HepG2 (cell line): ENCODE results near the gene HID1. TPM values are rescaled to one million over a fixed set of nuclear protein-coding genes. Genes with fewer than 3 reads are reported as not detected.

Experiments used
- ATF3 ChIP-seq: sonication (generic); formaldehyde crosslinking; IDR thresholded peaks from 2 replicates; pipeline ENCODE4 v1.4.0; 2020; ENCODE audit warnings: missing genetic modification reagents
- CHCHD3 ChIP-seq: sonication (generic); formaldehyde crosslinking; IDR thresholded peaks from 2 replicates; pipeline ENCODE4 v1.8.0; 2022; ENCODE audit warnings: mild to moderate bottlenecking, missing genetic modification reagents, moderate library complexity
- DR1 ChIP-seq: sonication (generic); formaldehyde crosslinking; IDR thresholded peaks from 2 replicates; pipeline ENCODE4 v1.8.0; 2021; ENCODE audit warnings: mild to moderate bottlenecking, missing genetic modification reagents, inconsistent platforms
- GZF1 ChIP-seq: sonication (generic); formaldehyde crosslinking; IDR thresholded peaks from 2 replicates; pipeline ENCODE4 v1.5.1; 2020; ENCODE audit warnings: mild to moderate bottlenecking, missing genetic modification reagents
- KLF6 ChIP-seq: IDR thresholded peaks from 2 replicates; pipeline ENCODE4 v1.8.0; 2016; ENCODE audit warnings: missing biosample characterization, missing genetic modification reagents
- MAZ ChIP-seq, 2 experiments: sonication (generic) in 1 of 2; formaldehyde crosslinking in 1 of 2; IDR thresholded peaks; 2 replicates each; pipeline versions ENCODE4 v1.5.0 to v1.6.1; 2012 to 2020; ENCODE audit warnings: low read depth in 2 of 2, mild to moderate bottlenecking in 2 of 2, borderline replicate concordance in 1 of 2, improper control_type of control experiment in 1 of 2, low read length in 1 of 2, missing genetic modification reagents in 1 of 2, moderate library complexity in 1 of 2
- MIER3 ChIP-seq: IDR thresholded peaks from 2 replicates; pipeline ENCODE4 v1.6.1; 2016; ENCODE audit warnings: missing compliant biosample characterization, borderline replicate concordance
- MTF2 ChIP-seq: sonication (generic); formaldehyde crosslinking; IDR thresholded peaks from 2 replicates; pipeline ENCODE4 v1.5.0; 2020; ENCODE audit warnings: missing genetic modification reagents, borderline replicate concordance
- NR3C1 ChIP-seq: sonication (generic); formaldehyde crosslinking; IDR thresholded peaks from 2 replicates; pipeline ENCODE4 v1.4.0; 2020; ENCODE audit warnings: missing genetic modification reagents
- PHF5A ChIP-seq: IDR thresholded peaks from one replicate; pipeline ENCODE4 v1.6.1; 2018; ENCODE audit warnings: low read depth, missing genetic modification reagents; ENCODE audit not compliant: unreplicated experiment
- PHF8 ChIP-seq: sonication (generic); formaldehyde crosslinking; IDR thresholded peaks from 2 replicates; pipeline ENCODE4 v1.5.0; 2020; ENCODE audit warnings: missing genetic modification reagents
- RBM39 ChIP-seq: fragments of 200-400 bp; formaldehyde crosslinking; IDR thresholded peaks from one replicate; pipeline ENCODE4 v1.6.1; 2018; ENCODE audit warnings: antibody characterized with exemption, mild to moderate bottlenecking, low read depth, low read length; ENCODE audit not compliant: poor library complexity, severe bottlenecking
- RXRB ChIP-seq: IDR thresholded peaks from 2 replicates; pipeline ENCODE4 v1.6.1; 2016; ENCODE audit warnings: borderline replicate concordance, missing genetic modification reagents, missing compliant biosample characterization
- SNRNP70 ChIP-seq: fragments of 200-400 bp; formaldehyde crosslinking; IDR thresholded peaks from 2 replicates; pipeline ENCODE4 v1.6.1; 2017; ENCODE audit warnings: mild to moderate bottlenecking, low read depth, low read length, moderate library complexity
- SRY ChIP-seq: sonication (generic); formaldehyde crosslinking; IDR thresholded peaks from 2 replicates; pipeline ENCODE4 v1.8.0; 2022; ENCODE audit warnings: mild to moderate bottlenecking, missing genetic modification reagents
- ZBTB25 ChIP-seq: IDR thresholded peaks from 2 replicates; pipeline ENCODE4 v1.6.1; 2018; ENCODE audit warnings: missing genetic modification reagents
- ZFP36L1 ChIP-seq: sonication (generic); formaldehyde crosslinking; IDR thresholded peaks from 2 replicates; pipeline ENCODE4 v1.8.0; 2022; ENCODE audit warnings: mild to moderate bottlenecking, missing genetic modification reagents, moderate library complexity
- ZNF362 ChIP-seq: sonication (generic); formaldehyde crosslinking; IDR thresholded peaks from 2 replicates; pipeline ENCODE4 v1.4.0; 2020; ENCODE audit warnings: missing genetic modification reagents, mild to moderate bottlenecking, borderline replicate concordance
- ZNF598 ChIP-seq: sonication (generic); formaldehyde crosslinking; IDR thresholded peaks from 2 replicates; pipeline ENCODE4 v1.5.1; 2020; ENCODE audit warnings: mild to moderate bottlenecking, missing genetic modification reagents, borderline replicate concordance
- ZNF605 ChIP-seq: sonication (generic); formaldehyde crosslinking; IDR thresholded peaks from 2 replicates; pipeline ENCODE4 v1.8.0; 2022; ENCODE audit warnings: mild to moderate bottlenecking, missing genetic modification reagents
- ZNF687 ChIP-seq: sonication (generic); formaldehyde crosslinking; IDR thresholded peaks from 2 replicates; pipeline ENCODE4 v1.5.1; 2020; ENCODE audit warnings: mild to moderate bottlenecking, missing genetic modification reagents, moderate library complexity
- polyA plus RNA-seq, 8 experiments: library from polyadenylated mRNA; depleted of rRNA in 3 of 8; stranded (reverse) in 7 of 8; unstranded in 1 of 8; fragments of >200 nt; fragmentation: Illumina TruSeq in 4 of 8; extraction: Trizol in 4 of 8; gene quantifications; 2 replicates each; pipeline versions ENCODE4 v1.2.1 to v1.2.3, GENCODE V29; 2011 to 2016; ENCODE audit warnings: low read depth in 4 of 8, missing spikeins in 1 of 8, mixed read lengths in 1 of 8; ENCODE audit not compliant: insufficient read depth in 1 of 8
- total RNA-seq, 5 experiments: library from RNA; depleted of rRNA; stranded (reverse); fragments of >200 nt; fragmentation: Illumina TruSeq; extraction: Trizol; gene quantifications; 2 replicates each; pipeline ENCODE4 v1.2.3, GENCODE V29; 2016; ENCODE audit warnings: low read depth in 1 of 5

The HID1 gene
- total and polyA plus RNA-seq, 2 of the 13 experiments (the other 11 are each of a cell fraction or from before 2014, with no cell fraction given): 2.1 to 10.6 TPM

GRCh38 chr17:74987909-74988711, 15.6 kb upstream of the HID1 start (continued):
- TF ChIP-seq ZNF687 (CRISPR knock-in tag): peak; percentile 58
- no peak for TF ChIP-seq SNRNP70
- TF ChIP-seq SRY (CRISPR knock-in tag): peak; percentile 25; the same call in 1 of the 2 replicates
- 0 out of 2 replicates have a peak, but pooled peaks have one; percentile 1 for TF ChIP-seq CHCHD3
- TF ChIP-seq ZNF598: no peak
- TF ChIP-seq RBM39: peak; percentile 46
- TF ChIP-seq MIER3 (CRISPR knock-in tag): peak; percentile 35; the same call in 1 of the 2 replicates
- TF ChIP-seq ZNF362 (CRISPR knock-in tag): no peak
- no peak for TF ChIP-seq DR1
- no peak for TF ChIP-seq ZBTB25 (CRISPR knock-in tag)
- TF ChIP-seq MAZ (IDR thresholded peaks at IDR 0.05; ENCODE audit: borderline replicate concordance, low read depth, low read length): no peak
- TF ChIP-seq MAZ (CRISPR knock-in tag; IDR thresholded peaks at IDR 0.05; ENCODE audit: low read depth): no peak
- TF ChIP-seq ZFP36L1 (CRISPR knock-in tag): no peak
- TF ChIP-seq MTF2 (CRISPR knock-in tag): peak; percentile 81; the same call in 1 of the 2 replicates
- TF ChIP-seq PHF5A (CRISPR knock-in tag): no peak
- peak; percentile 33; the same call in 1 of the 2 replicates for TF ChIP-seq PHF8
- 0 out of 2 replicates have a peak, but pooled peaks have one; percentile 17 for TF ChIP-seq RXRB (CRISPR knock-in tag)
- TF ChIP-seq GZF1 (CRISPR knock-in tag): no peak
- TF ChIP-seq NR3C1 (CRISPR knock-in tag): no peak
- no peak for TF ChIP-seq KLF6
- no peak for TF ChIP-seq ATF3 (CRISPR knock-in tag)
- peak; percentile 53; the same call in 1 of the 2 replicates for TF ChIP-seq ZNF605 (CRISPR knock-in tag)
